Ovary (tissue), 3 donors: Measurements from ENCODE around the gene LOC128125822.

ENCODE experiments used
- CTCF ChIP-seq, 3 donors: fragments of 450-650 bp in 2 of 3; fragments of 200-600 bp in 1 of 3; IDR thresholded peaks; one replicate each; pipeline versions ENCODE4 v1.5.1 to v1.8.0; 2016 to 2022; ENCODE audit warnings: antibody characterized with exemption in 3 of 3, mild to moderate bottlenecking in 1 of 3
- EP300 ChIP-seq: sonication (generic); formaldehyde crosslinking; IDR thresholded peaks from one replicate; pipeline ENCODE4 v1.6.1; 2017; ENCODE audit warnings: antibody characterized with exemption
- POLR2A ChIP-seq: fragments of 450-650 bp; IDR thresholded peaks from one replicate; pipeline ENCODE4 v1.6.1; 2017; ENCODE audit warnings: antibody characterized with exemption, mild to moderate bottlenecking, moderate library complexity
- donor health status: DM: no; HTN: no; CAD: no.

DNA sequence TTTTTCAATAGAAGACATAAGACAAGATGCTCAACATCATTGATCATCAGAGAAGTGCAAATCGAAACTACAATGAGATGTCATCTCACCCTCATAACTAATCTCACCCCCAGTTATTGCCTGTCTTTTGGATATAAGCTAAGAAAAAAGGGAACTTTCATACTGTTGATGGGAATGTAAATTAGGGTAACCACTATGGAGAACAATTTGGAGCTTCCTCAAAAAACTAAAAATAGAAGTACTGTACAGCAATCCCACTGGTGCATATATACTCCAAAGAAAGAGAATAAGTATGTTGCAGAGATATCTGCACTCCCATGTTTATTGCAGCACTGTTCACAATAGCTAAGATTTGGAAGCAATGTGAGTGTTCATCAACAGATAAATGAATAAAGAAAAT is 37.0 kb downstream of the LOC128125822 start:
- TF ChIP-seq CTCF (IDR thresholded peaks at IDR 0.05) (no peak), EP300 (no peak), POLR2A (no peak)
